Measurements from ENCODE around the gene PDE3B.

DNA sequence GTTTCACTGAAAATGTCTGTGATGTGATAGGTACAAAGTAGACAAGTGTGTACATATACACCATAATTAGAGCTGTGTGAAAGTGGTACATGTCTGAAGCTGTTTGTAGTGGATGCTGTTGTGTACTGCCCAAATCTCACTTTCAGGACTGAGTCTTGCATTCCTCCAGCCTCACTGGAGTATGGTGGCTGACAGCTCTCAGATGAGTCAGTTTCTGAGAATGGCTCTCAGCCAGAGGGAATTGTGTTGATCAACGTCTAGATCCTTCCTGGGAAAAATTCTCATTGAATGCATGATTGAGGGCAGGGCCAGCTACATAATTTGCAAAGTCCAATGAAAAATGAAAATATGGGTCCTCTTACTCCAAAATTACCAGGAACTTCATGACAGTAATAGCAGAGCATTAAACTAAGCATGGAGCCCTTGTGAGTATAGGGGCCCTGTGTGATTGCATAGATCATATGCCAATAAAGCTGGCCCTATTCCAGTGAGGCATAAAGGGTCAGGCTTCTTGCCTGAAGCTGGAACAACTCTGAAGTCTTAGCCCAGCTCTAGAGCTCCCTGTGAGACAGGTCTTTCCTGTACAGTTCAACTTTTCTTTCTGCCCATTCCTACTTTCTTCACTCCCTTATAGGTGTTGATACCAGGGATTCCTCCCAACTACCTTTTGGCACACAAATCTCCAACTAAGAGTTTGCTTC lies 259.2 kb downstream of the PDE3B start:
- TF ChIP-seq, protein P1, sequence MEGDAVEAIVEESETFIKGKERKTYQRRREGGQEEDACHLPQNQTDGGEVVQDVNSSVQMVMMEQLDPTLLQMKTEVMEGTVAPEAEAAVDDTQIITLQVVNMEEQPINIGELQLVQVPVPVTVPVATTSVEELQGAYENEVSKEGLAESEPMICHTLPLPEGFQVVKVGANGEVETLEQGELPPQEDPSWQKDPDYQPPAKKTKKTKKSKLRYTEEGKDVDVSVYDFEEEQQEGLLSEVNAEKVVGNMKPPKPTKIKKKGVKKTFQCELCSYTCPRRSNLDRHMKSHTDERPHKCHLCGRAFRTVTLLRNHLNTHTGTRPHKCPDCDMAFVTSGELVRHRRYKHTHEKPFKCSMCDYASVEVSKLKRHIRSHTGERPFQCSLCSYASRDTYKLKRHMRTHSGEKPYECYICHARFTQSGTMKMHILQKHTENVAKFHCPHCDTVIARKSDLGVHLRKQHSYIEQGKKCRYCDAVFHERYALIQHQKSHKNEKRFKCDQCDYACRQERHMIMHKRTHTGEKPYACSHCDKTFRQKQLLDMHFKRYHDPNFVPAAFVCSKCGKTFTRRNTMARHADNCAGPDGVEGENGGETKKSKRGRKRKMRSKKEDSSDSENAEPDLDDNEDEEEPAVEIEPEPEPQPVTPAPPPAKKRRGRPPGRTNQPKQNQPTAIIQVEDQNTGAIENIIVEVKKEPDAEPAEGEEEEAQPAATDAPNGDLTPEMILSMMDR (IDR thresholded peaks at IDR 0.05): no peak
- TF ChIP-seq POLR2AphosphoS5 (IDR thresholded peaks at IDR 0.05) (no peak), POLR2A (IDR thresholded peaks at IDR 0.05) (no peak)

All from upper lobe of left lung (tissue), 4 donors.